GM06990 (cell line): ENCODE results near the gene ZNF384.

Experiments
- DNase-seq: peaks from one replicate; pipeline ENCODE4 v3.0.0-alpha.2; 2011; ENCODE audit not compliant: insufficient read length; ENCODE audit errors: extremely low read depth
- H3K27me3 ChIP-seq: replicated peaks from 2 replicates; pipeline ENCODE4 v1.6.0; 2011; ENCODE audit warnings: low read length; ENCODE audit not compliant: control insufficient read depth, insufficient read depth
- H3K36me3 ChIP-seq: 2 replicates; pipeline ENCODE4 v1.5.1; 2011; ENCODE audit warnings: low read length; ENCODE audit not compliant: control insufficient read depth, insufficient read depth
- H3K4me3 ChIP-seq: replicated peaks from 2 replicates; pipeline ENCODE4 v1.5.1; 2011; ENCODE audit warnings: low read depth, mild to moderate bottlenecking, control low read depth, low read length
- CTCF ChIP-seq: IDR thresholded peaks from 2 replicates; pipeline ENCODE4 v1.5.1; 2011; ENCODE audit warnings: low read length, control low read depth, mild to moderate bottlenecking, inconsistent platforms; ENCODE audit not compliant: insufficient read depth, poor library complexity, severe bottlenecking

Gene ZNF384

GRCh38 chr12:6653987-6654386 lies 35.2 kb downstream of the ZNF384 start:
- Histone ChIP-seq H3K4me3 (no peak overlapping the region), H3K27me3 (no peaks in the 10 kb centered on the region), H3K36me3 (peaks cover 16% of the 10 kb centered on the region)
- no peak for DNase-seq
- no peak for TF ChIP-seq CTCF

GRCh38 chr12:6653342-6653741 lies 35.8 kb downstream of the ZNF384 start:
- Histone ChIP-seq H3K27me3 (no peaks in the 10 kb centered on the region), H3K4me3 (no peak overlapping the region), H3K36me3 (peaks cover 16% of the 10 kb centered on the region)
- TF ChIP-seq CTCF, result no peak
- DNase-seq, result no peak

- H3K4me3 ChIP-seq, result no peak overlapping the region
- no peak for DNase-seq
- H3K36me3 ChIP-seq, result peaks cover 18% of the 10 kb centered on the region
- TF ChIP-seq CTCF, result no peak
- no peaks in the 10 kb centered on the region for H3K27me3 ChIP-seq
Observed at GRCh38 chr12:6652391-6652790, 36.8 kb downstream of the ZNF384 start.

- Histone ChIP-seq H3K36me3 (peaks cover 16% of the 10 kb centered on the region), H3K4me3 (no peak overlapping the region), H3K27me3 (no peaks in the 10 kb centered on the region)
- no peak for TF ChIP-seq CTCF
- DNase-seq, result no peak
Observed at GRCh38 chr12:6650832-6651231, 38.3 kb downstream of the ZNF384 start.

GRCh38 chr12:6647083-6647604 lies 42.0 kb downstream of the ZNF384 start, which contains the start of gene ACRBP:
Gene ACRBP (minus strand): TSS chr12:6647432. CDS start chr12:6647366, 66 bp downstream.
- peaks cover 7% of the 10 kb centered on the region for H3K36me3 ChIP-seq
- no peak for TF ChIP-seq CTCF

GRCh38 chr12:6646276-6647082 lies 42.7 kb downstream of the ZNF384 start:
- no peak for DNase-seq
- no peaks in the 10 kb centered on the region for H3K27me3 ChIP-seq
- peak overlapping the region; percentile 54 for H3K4me3 ChIP-seq
- no peak for TF ChIP-seq CTCF
- H3K36me3 ChIP-seq, result peaks cover 7% of the 10 kb centered on the region

More at GRCh38 chr12:6647083-6647604, 42.0 kb downstream of the ZNF384 start, which contains the start of gene ACRBP:
- Histone ChIP-seq H3K27me3 (no peaks in the 10 kb centered on the region), H3K4me3 (peak within 1 kb of the TSS; percentile 54)
- peak; percentile 81 for DNase-seq
